Fibroblast of lung (primary cell): Measurements from ENCODE around the gene POMT1. TPM values are rescaled to one million over a fixed set of nuclear protein-coding genes. Genes with fewer than 3 reads are reported as not detected.
"Not testable (repeated sequence)": the region's sequence is repeated elsewhere in the genome, so short reads cannot be mapped to it uniquely, and the experiment has no call there.

Source experiments
- DNase-seq, 2 donors: peaks; one replicate each; pipeline versions ENCODE4 v3.0.0 to v3.0.0-alpha.2; 2010; ENCODE audit warnings: low read depth in 2 of 2
- H2AFZ ChIP-seq: 2 replicates; pipeline ENCODE4 v1.5.1; 2012; ENCODE audit warnings: low read length, control low read depth, inconsistent platforms
- H3K27ac ChIP-seq: 2 replicates; pipeline ENCODE4 v1.5.1; 2011; ENCODE audit warnings: low read length, control low read depth; ENCODE audit not compliant: insufficient read depth
- H3K27me3 ChIP-seq: 2 replicates; pipeline ENCODE4 v1.5.1; 2011; ENCODE audit warnings: mild to moderate bottlenecking, low read length; ENCODE audit not compliant: control insufficient read depth, insufficient read depth
- H3K36me3 ChIP-seq: 2 replicates; pipeline ENCODE4 v1.5.1; 2011; ENCODE audit warnings: low read length; ENCODE audit not compliant: control insufficient read depth, insufficient read depth
- H3K4me1 ChIP-seq: 2 replicates; pipeline ENCODE4 v1.5.1; 2011; ENCODE audit warnings: low read length; ENCODE audit not compliant: control insufficient read depth, insufficient read depth; ENCODE audit errors: extremely low read depth
- H3K4me2 ChIP-seq: 2 replicates; pipeline ENCODE4 v1.5.1; 2011; ENCODE audit warnings: low read length, control low read depth; ENCODE audit not compliant: insufficient read depth; ENCODE audit errors: extremely low read depth
- H3K4me3 ChIP-seq, 4 experiments: fragments of 200-600 bp in 1 of 4; sonication (generic) in 1 of 4; replicated peaks in 1 of 4; 2 replicates each; pipeline ENCODE4 v1.5.1; 2011 to 2016; ENCODE audit warnings: low read length in 4 of 4, low read depth in 3 of 4, mild to moderate bottlenecking in 3 of 4, control low read depth in 2 of 4, inconsistent platforms in 1 of 4, mixed read lengths in 1 of 4; ENCODE audit not compliant: insufficient read depth in 1 of 4; ENCODE audit errors: control extremely low read depth in 1 of 4
- H3K79me2 ChIP-seq: 2 replicates; pipeline ENCODE4 v1.5.1; 2012; ENCODE audit warnings: mild to moderate bottlenecking, low read length, inconsistent platforms; ENCODE audit not compliant: control insufficient read depth, insufficient read depth
- H3K9ac ChIP-seq: 2 replicates; pipeline ENCODE4 v1.5.1; 2011; ENCODE audit warnings: mild to moderate bottlenecking, low read length, control low read depth; ENCODE audit not compliant: insufficient read depth
- H3K9me3 ChIP-seq: 2 replicates; pipeline ENCODE4 v1.5.1; 2012; ENCODE audit warnings: low read depth, low read length; ENCODE audit not compliant: control insufficient read depth, insufficient read depth
- H4K20me1 ChIP-seq: 2 replicates; pipeline ENCODE4 v1.5.1; 2011; ENCODE audit warnings: low read length; ENCODE audit not compliant: control insufficient read depth, insufficient read depth; ENCODE audit errors: extremely low read depth
- EZH2 ChIP-seq: IDR thresholded peaks from 2 replicates; pipeline ENCODE4 v1.5.1; 2012; ENCODE audit warnings: low read length, control low read depth, mild to moderate bottlenecking; ENCODE audit errors: missing control alignments
- polyA plus RNA-seq, 2 donors: library from polyadenylated mRNA; depleted of rRNA in 1 of 2; stranded (reverse) in 1 of 2; unstranded in 1 of 2; fragments of >200 nt; gene quantifications; 2 replicates each; pipeline ENCODE4 v1.2.1, GENCODE V29; 2011 to 2012; ENCODE audit warnings: missing spikeins in 1 of 2
- total RNA-seq: library from RNA; depleted of rRNA; stranded (reverse); fragments of >200 nt; gene quantifications from 2 replicates; pipeline ENCODE4 v1.2.1, GENCODE V29; 2014
- TF ChIP-seq, protein P1 (sequence below), 2 donors: IDR thresholded peaks in 1 of 2; conservative IDR thresholded peaks in 1 of 2; 1 replicate in 1 of 2; 2 replicates in 1 of 2; pipeline ENCODE4 v1.5.1; 2011 to 2012; ENCODE audit warnings: low read length in 2 of 2, control low read depth in 1 of 2, inconsistent platforms in 1 of 2, low read depth in 1 of 2, mild to moderate bottlenecking in 1 of 2

POMT1 gene
- total and polyA plus RNA-seq, 2 donors (not counting 1 experiment from before 2014, with no cell fraction given), result 17.7 to 36.7 TPM

DNA sequence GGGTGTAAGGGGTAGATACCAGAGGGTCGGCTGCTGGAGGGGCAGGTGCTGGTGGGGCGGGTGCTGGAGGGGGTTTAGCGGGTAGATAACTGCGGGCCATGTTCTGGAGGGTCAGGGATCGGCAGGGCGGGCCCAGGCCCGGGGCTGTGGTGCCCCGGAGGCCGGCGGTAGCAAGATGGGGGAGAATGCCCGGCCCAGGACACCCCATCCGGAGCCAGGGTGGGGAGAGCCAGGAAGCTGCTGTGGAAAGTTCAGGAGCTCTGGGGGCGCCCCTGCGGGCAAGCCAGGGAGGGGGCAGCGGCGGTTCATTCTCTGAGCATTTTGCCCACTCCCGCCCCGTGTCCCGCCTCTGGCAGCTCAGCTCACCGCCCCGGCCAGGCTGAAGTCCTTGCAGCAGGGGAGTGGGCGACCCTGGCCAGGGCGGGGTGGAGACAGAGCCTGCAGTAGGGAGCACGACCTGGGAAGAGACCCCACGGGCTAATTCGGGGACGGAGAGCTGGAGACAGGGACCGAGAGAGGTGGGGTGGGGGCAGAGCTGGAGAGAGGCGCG, 43.1 kb downstream of the POMT1 start:
- TF ChIP-seq, protein P1, sequence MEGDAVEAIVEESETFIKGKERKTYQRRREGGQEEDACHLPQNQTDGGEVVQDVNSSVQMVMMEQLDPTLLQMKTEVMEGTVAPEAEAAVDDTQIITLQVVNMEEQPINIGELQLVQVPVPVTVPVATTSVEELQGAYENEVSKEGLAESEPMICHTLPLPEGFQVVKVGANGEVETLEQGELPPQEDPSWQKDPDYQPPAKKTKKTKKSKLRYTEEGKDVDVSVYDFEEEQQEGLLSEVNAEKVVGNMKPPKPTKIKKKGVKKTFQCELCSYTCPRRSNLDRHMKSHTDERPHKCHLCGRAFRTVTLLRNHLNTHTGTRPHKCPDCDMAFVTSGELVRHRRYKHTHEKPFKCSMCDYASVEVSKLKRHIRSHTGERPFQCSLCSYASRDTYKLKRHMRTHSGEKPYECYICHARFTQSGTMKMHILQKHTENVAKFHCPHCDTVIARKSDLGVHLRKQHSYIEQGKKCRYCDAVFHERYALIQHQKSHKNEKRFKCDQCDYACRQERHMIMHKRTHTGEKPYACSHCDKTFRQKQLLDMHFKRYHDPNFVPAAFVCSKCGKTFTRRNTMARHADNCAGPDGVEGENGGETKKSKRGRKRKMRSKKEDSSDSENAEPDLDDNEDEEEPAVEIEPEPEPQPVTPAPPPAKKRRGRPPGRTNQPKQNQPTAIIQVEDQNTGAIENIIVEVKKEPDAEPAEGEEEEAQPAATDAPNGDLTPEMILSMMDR (conservative IDR thresholded peaks at IDR 0.05 in 1 of 2, IDR thresholded peaks at IDR 0.05 in 1 of 2; ENCODE audit: low read depth in 1 of 2, low read length in 2 of 2), result no peak
- no peak for TF ChIP-seq EZH2
- Histone ChIP-seq H3K27ac (no peak overlapping the region), H3K4me2 (no peak overlapping the region), H3K4me1 (no peaks in the 10 kb centered on the region), H4K20me1 (no peaks in the 10 kb centered on the region), H3K36me3 (no peaks in the 10 kb centered on the region), H3K27me3 (peaks cover 32% of the 10 kb centered on the region), H2AFZ (no peak overlapping the region), H3K4me3 (no peak overlapping the region), H3K9me3 (no peaks in the 10 kb centered on the region), H3K9ac (no peak overlapping the region), H3K79me2 (no peaks in the 10 kb centered on the region)
- DNase-seq, result no peak

DNA sequence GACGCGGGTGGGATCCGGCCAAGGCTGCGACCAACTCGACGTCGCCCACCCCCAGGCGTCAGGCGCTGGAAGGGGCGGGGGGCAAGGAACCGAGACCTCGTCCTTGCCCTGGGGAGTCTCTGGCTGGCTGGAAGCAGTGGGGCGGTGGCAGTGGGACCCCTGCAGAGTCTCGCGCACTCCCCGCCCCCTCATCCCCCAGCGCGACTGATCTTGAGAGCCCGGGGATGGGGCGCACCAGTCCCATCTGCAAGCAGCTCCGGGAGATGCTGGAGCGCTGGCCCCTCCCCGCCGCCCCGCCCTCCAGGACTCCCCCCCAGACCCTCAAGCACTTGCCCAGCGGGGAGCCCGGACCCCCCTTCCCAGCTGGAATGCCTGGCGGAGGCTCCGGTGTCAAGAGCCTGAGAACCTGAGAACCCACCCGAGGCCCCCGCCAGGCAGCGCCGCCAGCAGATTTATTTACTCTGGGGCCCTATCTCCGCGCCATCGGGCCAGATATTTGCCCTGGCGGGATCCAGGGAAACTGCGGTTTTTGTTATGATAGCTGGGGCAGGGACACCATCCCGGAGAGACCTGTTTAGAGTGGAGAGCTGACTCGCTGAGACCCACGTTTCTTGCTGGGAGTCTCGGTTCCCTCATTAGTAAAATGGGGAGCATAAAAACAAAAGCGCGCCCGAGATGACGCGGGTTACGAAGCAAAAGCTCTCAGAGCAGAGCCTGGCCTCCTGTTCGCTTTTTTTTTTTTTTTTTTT, 43.8 kb downstream of the POMT1 start:
- H3K4me1 ChIP-seq, result no peaks in the 10 kb centered on the region
- H3K9me3 ChIP-seq, result no peaks in the 10 kb centered on the region
- H3K79me2 ChIP-seq, result no peaks in the 10 kb centered on the region
- H3K27me3 ChIP-seq, result peaks cover 32% of the 10 kb centered on the region
- H3K36me3 ChIP-seq, result no peaks in the 10 kb centered on the region
- peak overlapping the region in 3 of 4 experiments; percentile 10 to 43 (median 24) for H3K4me3 ChIP-seq
- no peak overlapping the region for H3K27ac ChIP-seq
- peak overlapping the region; percentile 54 for H3K4me2 ChIP-seq
- H4K20me1 ChIP-seq, result no peaks in the 10 kb centered on the region
- H3K9ac ChIP-seq, result no peak overlapping the region
- TF ChIP-seq, protein P1 (conservative IDR thresholded peaks at IDR 0.05 in 1 of 2, IDR thresholded peaks at IDR 0.05 in 1 of 2; ENCODE audit: low read depth in 1 of 2, low read length in 2 of 2), result peak in 1 of 2 donors; percentile 18
- TF ChIP-seq EZH2, result peak; percentile 70
- no peak overlapping the region for H2AFZ ChIP-seq
- peak in 1 of 2 donors; percentile 18 for DNase-seq

DNA sequence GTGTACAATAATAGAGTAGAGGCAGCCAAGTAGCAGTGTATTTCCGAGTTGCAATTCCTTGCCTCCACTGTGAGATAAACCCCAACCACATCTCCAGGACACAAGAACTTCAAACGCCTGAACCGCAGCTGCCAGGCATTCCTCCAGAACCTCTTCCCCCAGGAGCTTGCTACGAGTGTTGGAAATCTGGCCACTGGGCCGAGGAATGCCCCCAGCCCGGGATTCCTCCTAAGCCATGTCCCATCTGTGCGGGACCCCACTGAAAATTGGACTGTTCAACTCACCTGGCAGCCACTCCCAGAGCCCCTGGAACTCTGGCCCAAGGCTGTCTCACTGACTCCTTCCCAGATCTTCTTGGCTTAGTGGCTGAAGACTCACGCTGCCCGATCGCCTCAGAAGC, 46.5 kb downstream of the POMT1 start:
- not testable (repeated sequence) for H4K20me1 ChIP-seq, H2AFZ ChIP-seq, H3K4me2 ChIP-seq, H3K4me1 ChIP-seq, H3K9ac ChIP-seq, H3K27ac ChIP-seq, H3K4me3 ChIP-seq, H3K36me3 ChIP-seq, DNase-seq, H3K79me2 ChIP-seq, H3K9me3 ChIP-seq
- H3K27me3 ChIP-seq, result peaks cover 35% of the 10 kb centered on the region

DNA sequence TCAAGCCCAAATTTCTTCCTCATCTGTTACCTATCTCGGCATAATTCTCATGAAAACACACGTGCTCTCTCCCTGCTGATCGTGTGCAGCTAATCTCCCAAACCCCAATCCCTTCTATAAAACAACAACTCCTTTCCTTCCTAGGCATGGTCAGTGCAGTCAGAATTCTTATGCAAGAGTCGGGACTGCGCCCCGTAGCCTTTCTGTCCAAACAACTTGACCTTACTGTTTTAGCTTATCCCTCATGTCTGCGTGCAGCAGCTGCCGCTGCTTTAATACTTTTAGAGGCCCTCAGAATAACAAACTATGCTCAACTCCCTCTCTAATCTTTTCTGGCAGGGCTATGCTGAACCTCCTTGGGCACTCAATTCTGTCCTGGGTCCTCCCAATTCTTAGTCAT, 47.7 kb downstream of the POMT1 start:
- H3K79me2 ChIP-seq, H3K4me3 ChIP-seq, H3K4me2 ChIP-seq, DNase-seq, H3K36me3 ChIP-seq, H4K20me1 ChIP-seq, H3K9ac ChIP-seq, H2AFZ ChIP-seq, H3K9me3 ChIP-seq, H3K27ac ChIP-seq, H3K4me1 ChIP-seq: not testable (repeated sequence)
- peaks cover 25% of the 10 kb centered on the region for H3K27me3 ChIP-seq
